IPS-18c (cell line): Measurements from ENCODE around the gene INCA1.

Experiments used
- H3K4me3 ChIP-seq: 2 replicates; pipeline ENCODE4 v1.7.0; 2013; ENCODE audit warnings: low read depth, mild to moderate bottlenecking, low read length, moderate library complexity; ENCODE audit not compliant: insufficient read depth
- H3K9me3 ChIP-seq: one replicate; pipeline ENCODE4 v1.6.1; 2013; ENCODE audit warnings: mild to moderate bottlenecking, low read length, moderate library complexity; ENCODE audit not compliant: control insufficient read depth, insufficient read depth

Gene INCA1

GRCh38 chr17:4982305-4982704 lies 15.0 kb downstream of the INCA1 start:
- Histone ChIP-seq H3K4me3 (no peak overlapping the region), H3K9me3 (no peaks in the 10 kb centered on the region)

DNA sequence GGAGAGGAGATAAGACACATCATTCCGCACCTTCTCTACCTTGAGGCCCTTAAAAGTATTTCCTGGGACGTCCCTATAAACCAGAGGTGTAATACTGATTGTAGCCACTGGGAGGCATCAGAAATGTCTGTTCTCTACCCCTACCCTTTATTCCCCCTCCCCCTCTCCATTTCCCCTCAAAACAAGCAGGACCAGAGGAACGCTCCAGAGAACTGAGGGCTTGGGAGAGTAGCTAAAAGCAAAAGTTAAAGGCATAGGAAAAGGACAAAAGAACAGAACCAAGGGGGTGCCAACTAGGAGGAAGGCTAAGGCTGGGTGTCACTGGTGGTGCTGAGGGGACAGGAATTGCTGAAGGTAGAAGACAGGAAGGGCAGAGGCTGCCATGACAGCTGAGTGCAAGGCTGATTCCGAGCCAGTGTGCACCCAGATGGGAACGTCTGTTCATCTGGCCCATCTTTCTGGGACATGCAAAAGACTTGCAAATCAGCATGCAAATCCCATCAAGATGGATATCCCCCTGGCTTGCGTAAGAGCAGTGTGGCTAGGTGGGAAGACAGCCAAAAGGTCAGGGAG lies 16.6 kb downstream of the INCA1 start:
- Histone ChIP-seq H3K9me3 (no peaks in the 10 kb centered on the region), H3K4me3 (no peak overlapping the region)

DNA sequence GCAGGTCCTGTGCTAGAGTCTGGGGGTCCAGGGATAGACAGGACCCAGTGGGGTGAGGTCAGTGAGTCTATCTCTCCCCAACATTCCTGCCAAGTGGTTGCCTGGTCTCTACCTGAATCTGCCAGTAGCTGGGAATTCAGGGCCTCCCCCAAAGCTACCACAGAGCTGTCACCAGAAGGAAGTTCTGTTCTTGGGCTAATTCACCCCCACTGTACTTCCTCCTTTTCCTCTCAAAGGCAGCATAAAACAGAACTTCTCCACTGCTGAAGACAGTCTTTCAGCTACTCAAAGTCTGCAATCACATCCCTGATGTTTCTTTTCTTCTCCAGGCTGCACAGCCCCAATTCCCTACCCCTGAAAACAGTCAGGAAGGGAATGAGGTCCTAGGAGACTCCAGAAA lies 18.6 kb downstream of the INCA1 start:
- H3K4me3 ChIP-seq = no peak overlapping the region
- H3K9me3 ChIP-seq = no peaks in the 10 kb centered on the region

GRCh38 chr17:4974115-4974670 lies 23.1 kb downstream of the INCA1 start:
- Histone ChIP-seq H3K9me3 (no peaks in the 10 kb centered on the region), H3K4me3 (no peak overlapping the region)

DNA sequence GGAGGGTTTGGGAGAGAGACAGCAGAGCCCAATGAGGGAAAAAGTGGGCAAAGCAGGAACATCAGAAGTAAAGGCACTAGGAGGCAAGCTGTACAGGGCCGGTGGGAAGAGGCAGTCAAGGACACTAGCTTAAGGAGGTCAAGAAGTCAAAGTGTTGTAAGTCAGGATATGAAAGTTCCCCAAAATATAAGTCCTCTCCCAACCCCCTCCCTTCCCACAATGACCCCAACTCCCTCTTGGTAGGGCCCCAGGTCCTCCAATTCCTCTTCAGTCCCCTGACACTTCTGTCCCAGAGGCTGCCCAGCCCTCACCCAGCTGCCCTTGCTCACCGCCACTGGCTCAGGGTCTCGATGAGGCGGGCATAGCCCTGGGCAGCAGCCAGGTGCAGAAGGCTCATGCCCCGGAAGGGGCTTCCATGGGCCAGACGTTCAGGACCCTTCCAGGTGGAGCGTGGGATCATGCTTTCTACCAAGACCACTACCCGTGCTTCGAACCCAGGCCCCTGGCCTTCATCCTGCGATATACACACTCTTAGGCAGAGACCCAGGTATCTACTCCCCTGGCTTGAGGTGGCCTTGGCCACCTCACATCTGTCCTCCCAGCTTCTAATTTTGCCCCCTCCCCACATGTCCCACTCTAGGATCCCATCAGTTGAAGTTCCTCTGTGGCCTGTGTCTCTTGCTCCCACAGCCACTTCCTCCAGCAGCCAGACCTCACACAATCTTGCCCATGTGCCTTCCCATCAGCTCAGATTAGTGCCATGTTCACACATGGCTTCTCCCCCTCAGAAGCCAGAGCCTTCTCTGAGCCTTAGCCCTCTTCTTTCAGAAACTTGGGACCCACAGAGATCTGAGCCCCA lies 23.8 kb downstream of the INCA1 start:
- H3K4me3 ChIP-seq = no peak overlapping the region
- no peaks in the 10 kb centered on the region for H3K9me3 ChIP-seq

DNA sequence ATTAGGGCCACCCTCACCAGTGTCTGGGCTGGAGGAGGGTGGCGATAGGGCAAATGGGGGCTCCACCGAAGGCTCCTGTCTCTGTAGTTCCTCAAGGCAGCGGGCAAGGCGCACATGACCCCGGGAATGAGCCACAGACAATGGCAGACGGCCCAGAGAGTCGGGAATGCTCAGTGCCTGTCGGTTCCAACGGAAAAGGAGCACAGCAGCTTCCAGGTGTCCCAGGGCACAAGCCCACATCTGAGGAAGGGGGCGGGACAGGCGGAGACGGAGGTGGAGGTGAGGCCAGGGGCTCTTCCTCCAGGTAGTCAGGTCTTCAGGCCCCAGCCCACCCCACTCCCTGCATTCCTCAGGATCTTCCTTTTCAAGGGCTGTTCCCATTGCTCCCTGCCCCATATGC lies 24.6 kb downstream of the INCA1 start:
- peaks cover 3% of the 10 kb centered on the region for H3K9me3 ChIP-seq
- no peak overlapping the region for H3K4me3 ChIP-seq

DNA sequence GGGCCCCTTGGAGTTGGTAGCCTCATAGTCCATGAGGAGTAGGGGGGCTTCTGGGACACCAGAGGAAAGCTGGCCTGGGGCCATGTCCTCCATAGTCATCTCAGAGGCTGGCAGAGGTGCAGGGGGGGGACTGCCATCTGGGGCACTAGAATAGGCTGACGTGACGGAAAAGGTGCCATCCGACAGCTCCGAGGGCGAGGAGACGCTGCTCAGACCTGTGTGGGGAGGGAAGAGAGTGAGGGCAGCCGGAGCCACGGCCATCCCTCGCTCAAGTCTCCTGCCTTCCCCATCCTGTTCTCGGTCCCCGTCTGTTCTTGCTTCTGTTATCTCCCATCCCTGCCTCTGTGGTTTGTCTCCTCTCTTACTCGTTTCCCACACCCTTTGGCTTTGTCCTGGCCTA lies 25.0 kb downstream of the INCA1 start:
- Histone ChIP-seq H3K4me3 (no peak overlapping the region), H3K9me3 (peaks cover 5% of the 10 kb centered on the region)

- Histone ChIP-seq H3K4me3 (no peak overlapping the region), H3K9me3 (peaks cover 5% of the 10 kb centered on the region)
Observed at GRCh38 chr17:4971826-4972225, 25.5 kb downstream of the INCA1 start.

DNA sequence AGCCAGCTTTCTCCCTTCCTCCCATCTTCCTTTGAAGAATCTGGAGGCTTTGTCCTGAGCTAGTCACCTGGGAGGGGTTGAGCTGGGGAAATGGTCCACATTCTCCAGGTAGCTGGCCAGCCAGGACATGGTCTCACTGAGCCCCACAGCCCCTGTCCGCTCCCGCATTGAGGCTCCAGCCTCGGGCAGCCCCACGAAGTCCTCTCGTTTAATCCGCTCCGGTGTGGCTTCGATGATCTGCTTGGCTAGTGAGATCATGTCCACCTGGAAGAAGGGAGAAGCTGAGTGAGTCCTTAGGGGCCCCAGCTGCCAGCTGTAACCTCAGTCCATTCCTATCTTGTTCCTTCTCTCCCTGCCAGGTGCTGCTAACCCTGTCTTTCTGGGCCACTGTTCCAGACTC lies 27.0 kb downstream of the INCA1 start:
- H3K9me3 ChIP-seq = peaks cover 7% of the 10 kb centered on the region
- no peak overlapping the region for H3K4me3 ChIP-seq

DNA sequence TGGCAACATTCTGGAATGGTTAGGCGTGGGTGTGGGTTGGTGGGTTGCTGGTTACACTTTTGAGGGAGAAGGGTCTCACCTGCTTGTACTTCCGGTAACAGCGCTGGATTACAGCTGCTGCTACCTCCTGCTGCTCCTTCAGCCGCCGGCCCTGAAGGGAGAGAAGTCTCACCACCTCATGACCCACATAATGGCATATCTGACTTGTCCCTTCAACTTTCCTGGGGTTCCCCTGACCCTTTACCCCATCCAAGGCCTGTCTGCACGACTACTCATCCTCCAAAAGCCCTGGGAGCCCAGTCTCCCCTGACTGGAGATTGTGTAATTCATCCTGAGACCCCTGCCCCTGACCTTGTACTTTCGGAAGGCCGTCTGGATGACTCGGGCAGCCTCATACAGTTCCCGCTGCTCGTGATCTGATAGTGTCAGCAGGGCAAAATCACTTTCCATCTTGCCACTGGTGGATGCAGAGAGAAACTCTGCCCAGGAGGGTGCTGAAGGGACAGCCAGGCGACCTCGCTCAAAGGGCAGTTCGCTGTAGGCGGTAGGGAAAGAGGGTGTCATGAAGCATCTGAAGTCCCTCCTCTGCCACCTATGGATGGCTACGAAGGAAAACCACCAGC lies 27.7 kb downstream of the INCA1 start:
- H3K4me3 ChIP-seq = peak overlapping the region; percentile 92
- H3K9me3 ChIP-seq = peaks cover 7% of the 10 kb centered on the region

DNA sequence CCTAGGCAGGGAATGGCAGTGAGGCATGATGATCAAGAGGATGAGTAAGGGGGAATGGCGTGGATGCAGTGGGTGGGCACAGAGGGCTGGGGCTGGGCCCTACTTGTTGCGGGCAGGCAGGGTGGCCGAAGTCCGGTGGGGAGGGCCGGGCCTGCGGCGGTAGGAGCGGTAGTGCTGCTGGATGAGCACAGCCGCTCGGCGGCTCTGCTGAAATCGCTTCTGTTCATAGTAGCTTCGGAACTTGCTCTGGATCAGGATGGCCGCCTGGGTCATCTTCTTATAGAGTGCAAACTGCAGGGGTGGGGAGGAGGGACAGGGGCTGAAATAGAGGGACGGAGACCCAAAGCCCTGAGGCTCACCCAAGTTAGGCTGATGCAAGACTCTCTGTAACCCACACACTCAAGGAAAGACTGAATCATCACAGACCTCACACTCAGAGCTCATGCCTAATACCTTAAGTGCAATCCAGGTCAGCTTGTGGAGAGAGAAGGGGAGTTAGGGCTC lies 28.2 kb downstream of the INCA1 start:
- Histone ChIP-seq H3K9me3 (peaks cover 7% of the 10 kb centered on the region), H3K4me3 (peak overlapping the region; percentile 92)

DNA sequence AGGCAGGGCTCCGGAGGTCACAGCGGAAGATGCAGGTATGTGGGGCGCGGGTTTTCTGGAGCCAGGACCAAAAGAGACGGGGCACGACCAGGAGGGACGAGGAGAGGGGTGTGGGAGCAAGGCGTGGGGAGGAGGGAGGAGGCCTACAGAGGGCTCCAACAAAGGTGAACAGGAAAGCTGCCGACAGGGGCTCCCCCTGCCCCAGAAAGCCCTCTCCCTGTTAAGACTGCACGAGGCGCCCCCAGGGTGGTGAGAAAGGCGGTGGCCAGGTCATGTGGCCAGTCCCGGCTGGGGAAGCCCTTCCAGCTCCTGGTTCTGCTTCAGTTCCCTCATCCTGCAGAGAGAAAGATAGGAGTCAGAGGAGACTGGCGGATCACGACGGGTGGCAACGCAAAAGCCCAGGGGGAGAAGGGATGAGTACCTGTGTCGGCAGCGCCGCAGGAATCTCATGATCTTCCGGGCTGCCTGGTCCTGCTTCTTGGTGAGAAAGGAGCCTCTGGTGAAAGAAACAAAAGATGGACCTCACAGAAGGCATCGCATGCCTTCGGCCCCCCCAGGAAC lies 28.8 kb downstream of the INCA1 start:
- Histone ChIP-seq H3K9me3 (peaks cover 7% of the 10 kb centered on the region), H3K4me3 (peak overlapping the region; percentile 92)

- Histone ChIP-seq H3K9me3 (peaks cover 7% of the 10 kb centered on the region), H3K4me3 (peak within 1 kb of the TSS; percentile 92)
Observed at GRCh38 chr17:4967539-4968485, 29.5 kb downstream of the INCA1 start, which contains the start of gene SPAG7. SPAG7 (minus strand) TSS chr17:4967817; CDS start chr17:4967804, 13 bp downstream.

DNA sequence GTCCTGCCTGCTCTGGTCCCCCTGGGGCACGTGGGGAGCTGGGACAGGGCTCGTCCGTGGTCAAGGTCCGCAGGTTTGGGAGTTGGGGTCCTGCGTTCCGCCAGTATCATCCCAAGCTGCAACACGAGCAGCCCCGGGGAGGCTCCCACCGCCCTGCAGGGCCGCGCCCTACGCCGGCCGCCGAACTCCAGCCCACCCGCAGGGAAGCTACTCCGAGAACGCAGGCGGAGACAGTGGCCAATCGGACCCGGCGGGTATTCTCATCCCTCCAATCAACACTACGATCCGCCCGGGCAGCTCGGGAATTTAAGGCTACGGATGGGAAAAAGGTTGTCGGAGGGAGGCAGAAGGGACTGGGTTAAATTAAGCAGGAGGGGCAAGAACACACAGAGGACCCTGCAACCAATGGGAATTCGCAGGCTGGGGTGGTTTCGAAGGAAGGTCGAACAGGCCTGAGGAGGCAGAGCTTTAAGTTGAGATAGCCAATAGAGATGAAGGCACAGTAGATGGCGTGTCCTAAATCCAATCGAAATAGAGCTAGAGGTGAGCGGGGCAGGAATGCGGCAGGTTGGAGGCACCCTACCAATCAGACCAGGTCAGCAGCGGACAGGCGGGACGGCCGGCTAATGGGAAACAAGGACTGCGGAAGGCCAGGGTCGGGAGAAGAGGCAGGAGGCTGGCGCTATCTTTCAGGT lies 30.3 kb downstream of the INCA1 start:
- peaks cover 7% of the 10 kb centered on the region for H3K9me3 ChIP-seq
- H3K4me3 ChIP-seq = peak overlapping the region; percentile 92

DNA sequence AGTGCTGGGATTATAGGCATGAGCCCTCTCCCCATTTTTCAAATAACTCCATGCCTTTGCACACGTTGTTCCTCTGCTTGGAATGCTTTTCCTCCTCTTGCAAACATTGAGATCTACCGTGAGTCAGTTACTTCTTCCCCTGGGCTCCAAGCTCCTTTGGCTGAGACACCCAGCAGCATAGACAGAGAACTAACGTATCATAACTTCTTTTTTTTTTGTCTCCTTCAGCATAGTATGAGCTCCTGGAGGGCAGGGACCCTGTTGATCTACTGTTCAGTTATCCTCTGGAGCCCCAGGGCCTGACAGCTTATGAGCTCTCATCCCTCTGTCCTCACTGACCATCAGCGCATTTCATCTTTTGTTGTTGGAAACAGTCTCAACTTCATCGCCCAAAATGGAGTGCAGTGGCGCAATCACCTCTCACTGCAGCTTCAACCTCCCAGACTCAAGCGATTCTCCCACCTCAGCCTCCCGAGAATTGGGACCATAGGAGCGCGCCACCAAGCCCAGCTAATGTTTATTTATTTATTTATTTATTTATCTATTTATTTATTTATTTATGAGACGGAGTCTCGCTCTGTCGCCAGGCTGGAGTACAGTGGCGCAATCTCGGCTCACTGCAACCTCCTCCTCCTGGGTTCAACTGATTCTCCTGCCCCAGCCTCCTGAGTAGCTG lies 31.9 kb downstream of the INCA1 start:
- no peak overlapping the region for H3K4me3 ChIP-seq
- H3K9me3 ChIP-seq = peaks cover 7% of the 10 kb centered on the region
